PC-3 (cell line): ENCODE measurements around the gene ZNF780B. TPM values are rescaled to one million over a fixed set of nuclear protein-coding genes. Genes with fewer than 3 reads are reported as not detected.

ENCODE experiments used
- ATAC-seq: fragments of 200-7000 bp; cut with Tn5 transposase; 2 replicates; pipeline ENCODE4 v1.9.1; 2020; ENCODE audit warnings: mild to moderate bottlenecking, moderate library complexity
- BruUV-seq: library from RNA; stranded (reverse); fragments of 400-500 nt; replicated peaks from 2 replicates; lab custom pipeline; 2021; lab: Mats Ljungman, UMichigan
- CTCF ChIA-PET: fragments of 300-600 bp; sonication (Branson Sonifier 250); formaldehyde crosslinking; loops from one replicate; lab custom pipeline; 2022; ENCODE audit warnings: antibody characterized with exemption; lab: Charles Lee
- POLR2A ChIA-PET: fragments of 300-600 bp; sonication (Branson Sonifier 250); formaldehyde crosslinking; loops from one replicate; lab custom pipeline; 2022; ENCODE audit warnings: antibody characterized with exemption; ENCODE audit not compliant: unreplicated experiment; lab: Charles Lee
- DNase-seq: peaks from one replicate; pipeline ENCODE4 v3.0.0-alpha.2; 2015
- H2AFZ ChIP-seq: fragments of 300-600 bp; sonication (generic); 2 replicates; pipeline ENCODE4 v1.6.0; 2016; ENCODE audit warnings: antibody characterized with exemption, low read length
- H3F3A ChIP-seq: fragments of 300-600 bp; sonication (generic); one replicate; pipeline ENCODE4 v1.6.0; 2017; ENCODE audit warnings: antibody characterized with exemption, low read length, control low read depth, mild to moderate bottlenecking; ENCODE audit not compliant: unreplicated experiment
- H3K27ac ChIP-seq: fragments of 300-600 bp; sonication (generic); 2 replicates; pipeline ENCODE4 v1.5.1; 2016; ENCODE audit warnings: mild to moderate bottlenecking, low read length
- H3K27me3 ChIP-seq: fragments of 300-600 bp; sonication (generic); 2 replicates; pipeline ENCODE4 v1.6.1; 2016; ENCODE audit warnings: low read length, mixed read lengths
- H3K36me3 ChIP-seq: fragments of 300-600 bp; sonication (generic); 2 replicates; pipeline ENCODE4 v1.6.1; 2016; ENCODE audit warnings: low read depth, mixed run types, low read length, mixed read lengths
- H3K4me1 ChIP-seq: fragments of 300-600 bp; sonication (generic); 2 replicates; pipeline ENCODE4 v1.5.1; 2016; ENCODE audit warnings: low read length; ENCODE audit not compliant: insufficient read depth
- H3K4me2 ChIP-seq: fragments of 300-600 bp; sonication (generic); 2 replicates; pipeline ENCODE4 v1.6.0; 2016; ENCODE audit warnings: low read length
- H3K4me3 ChIP-seq: fragments of 300-600 bp; sonication (generic); 2 replicates; pipeline ENCODE4 v1.5.1; 2016; ENCODE audit warnings: mild to moderate bottlenecking, low read length, mixed read lengths
- H3K79me2 ChIP-seq: fragments of 300-600 bp; sonication (generic); 2 replicates; pipeline ENCODE4 v1.6.1; 2017; ENCODE audit warnings: low read length, mixed read lengths
- H3K9ac ChIP-seq: fragments of 300-600 bp; sonication (generic); 2 replicates; pipeline ENCODE4 v1.6.0; 2016; ENCODE audit warnings: mild to moderate bottlenecking, low read length
- H3K9me2 ChIP-seq: fragments of 300-600 bp; sonication (generic); replicated peaks from 2 replicates; pipeline ENCODE4 v1.6.1; 2016; ENCODE audit warnings: mixed run types, low read length, mixed read lengths
- H3K9me3 ChIP-seq: fragments of 300-600 bp; sonication (generic); 2 replicates; pipeline ENCODE4 v1.6.1; 2016; ENCODE audit warnings: low read length, mixed read lengths
- H4K20me1 ChIP-seq: fragments of 300-600 bp; sonication (generic); 2 replicates; pipeline ENCODE4 v1.6.1; 2016; ENCODE audit warnings: low read length, mixed read lengths
- EZH2 ChIP-seq: fragments of 300-600 bp; sonication (generic); IDR thresholded peaks from one replicate; pipeline ENCODE4 v1.6.1; 2017; ENCODE audit warnings: antibody characterized with exemption, mild to moderate bottlenecking, low read length; ENCODE audit not compliant: unreplicated experiment
- EZH2phosphoT487 ChIP-seq: fragments of 300-600 bp; sonication (generic); IDR thresholded peaks from 2 replicates; pipeline ENCODE4 v1.6.1; 2018; ENCODE audit warnings: mild to moderate bottlenecking, antibody characterized with exemption, low read length, borderline replicate concordance
- intact Hi-C: fragments of 100-400 bp; cut with micrococcal nuclease; formaldehyde crosslinking; loops from 2 replicates; pipeline ENCODE4 v1.9.0; 2023
- total RNA-seq: library from RNA; depleted of rRNA; stranded (reverse); fragments of >200 nt; gene quantifications from 2 replicates; pipeline ENCODE4 v1.2.3, GENCODE V29; 2014
- TF ChIP-seq, protein P1 (sequence below): fragments of 300-600 bp; sonication (generic); conservative IDR thresholded peaks from 2 replicates; pipeline ENCODE4 v1.5.1; 2017; ENCODE audit warnings: antibody characterized with exemption, low read depth, mild to moderate bottlenecking, low read length

Gene ZNF780B
- total RNA-seq, 1 experiment from 2014 or later, result 7.1 TPM

DNA sequence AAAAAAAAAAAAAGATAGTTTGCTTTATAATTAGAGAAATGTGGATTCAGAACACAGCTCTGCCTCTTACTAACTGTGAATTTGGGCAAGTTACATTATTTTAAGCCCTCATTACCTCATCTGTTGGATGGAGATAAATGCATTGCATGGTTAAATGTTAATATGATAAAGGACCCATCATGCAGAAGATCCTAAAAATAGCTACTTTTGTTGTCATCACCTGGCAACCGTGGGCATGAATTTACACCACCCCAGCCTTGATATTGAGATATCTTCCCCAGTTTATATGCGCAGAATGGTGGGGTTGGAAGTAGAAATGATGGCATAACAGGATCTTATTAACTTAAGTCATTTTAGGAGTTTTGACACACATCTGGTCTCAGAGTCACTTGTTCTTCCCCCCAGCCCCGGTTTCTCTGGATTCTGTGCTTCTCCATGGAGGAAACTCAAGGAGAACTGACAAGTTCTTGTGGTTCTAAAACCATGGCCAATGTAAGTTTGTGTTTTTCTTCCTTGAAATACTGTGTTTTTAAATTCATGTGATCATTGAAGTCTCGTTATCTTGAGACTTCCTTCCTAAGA lies 50.2 kb downstream of the ZNF780B start:
- peaks cover 12% of the 10 kb centered on the region for H3K4me1 ChIP-seq
- H3K9me3 ChIP-seq, result no peaks in the 10 kb centered on the region
- H3K9ac ChIP-seq, result no peak overlapping the region; the same call in 1 of the 2 replicates
- POLR2A ChIA-PET, result no interaction called here
- CTCF ChIA-PET, result no interaction called here
- H3K9me2 ChIP-seq, result no peaks in the 10 kb centered on the region
- no peak for DNase-seq
- no peak overlapping the region for H3K4me3 ChIP-seq
- no peak overlapping the region for H2AFZ ChIP-seq
- intact Hi-C loops, result no loop called here
- no peaks in the 10 kb centered on the region for H3K79me2 ChIP-seq
- no peaks in the 10 kb centered on the region for H4K20me1 ChIP-seq
- H3K4me2 ChIP-seq, result 0 out of 2 replicates have a peak overlapping the region, but pooled peaks have one; percentile 1
- H3F3A ChIP-seq, result no peaks in the 10 kb centered on the region
- no peaks in the 10 kb centered on the region for H3K27me3 ChIP-seq
- TF ChIP-seq, protein P1, sequence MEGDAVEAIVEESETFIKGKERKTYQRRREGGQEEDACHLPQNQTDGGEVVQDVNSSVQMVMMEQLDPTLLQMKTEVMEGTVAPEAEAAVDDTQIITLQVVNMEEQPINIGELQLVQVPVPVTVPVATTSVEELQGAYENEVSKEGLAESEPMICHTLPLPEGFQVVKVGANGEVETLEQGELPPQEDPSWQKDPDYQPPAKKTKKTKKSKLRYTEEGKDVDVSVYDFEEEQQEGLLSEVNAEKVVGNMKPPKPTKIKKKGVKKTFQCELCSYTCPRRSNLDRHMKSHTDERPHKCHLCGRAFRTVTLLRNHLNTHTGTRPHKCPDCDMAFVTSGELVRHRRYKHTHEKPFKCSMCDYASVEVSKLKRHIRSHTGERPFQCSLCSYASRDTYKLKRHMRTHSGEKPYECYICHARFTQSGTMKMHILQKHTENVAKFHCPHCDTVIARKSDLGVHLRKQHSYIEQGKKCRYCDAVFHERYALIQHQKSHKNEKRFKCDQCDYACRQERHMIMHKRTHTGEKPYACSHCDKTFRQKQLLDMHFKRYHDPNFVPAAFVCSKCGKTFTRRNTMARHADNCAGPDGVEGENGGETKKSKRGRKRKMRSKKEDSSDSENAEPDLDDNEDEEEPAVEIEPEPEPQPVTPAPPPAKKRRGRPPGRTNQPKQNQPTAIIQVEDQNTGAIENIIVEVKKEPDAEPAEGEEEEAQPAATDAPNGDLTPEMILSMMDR, result no peak
- no peak for TF ChIP-seq EZH2phosphoT487
- TF ChIP-seq EZH2, result no peak
- peak overlapping the region; percentile 76 for H3K27ac ChIP-seq
- H3K36me3 ChIP-seq, result peaks cover 2% of the 10 kb centered on the region; the same call in 1 of the 2 replicates
- no TSS peak for BruUV-seq
- ATAC-seq, result no peak

DNA sequence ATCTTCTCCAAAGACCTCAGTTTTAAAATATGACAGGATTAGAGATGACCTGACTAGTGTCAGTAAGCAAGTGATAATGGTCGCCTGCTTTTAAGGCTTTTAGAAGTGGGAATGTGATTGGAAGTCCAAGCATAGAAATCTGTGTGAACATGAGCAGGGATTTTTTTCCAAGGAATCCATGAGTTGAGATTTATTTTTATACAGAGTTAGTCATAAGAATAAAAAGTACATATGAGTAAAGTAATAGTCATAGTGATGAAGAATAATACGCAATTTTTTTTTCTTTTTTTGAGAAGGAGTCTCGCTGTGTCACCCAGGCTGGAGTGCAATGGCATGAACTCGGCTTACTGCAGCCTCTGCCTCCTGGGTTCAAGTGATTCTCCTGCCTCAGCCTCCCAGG lies 57.5 kb downstream of the ZNF780B start:
- peaks cover 19% of the 10 kb centered on the region for H3K4me1 ChIP-seq
- H3K4me3 ChIP-seq, result no peak overlapping the region
- no peaks in the 10 kb centered on the region for H4K20me1 ChIP-seq
- peak overlapping the region; percentile 93; the same call in 1 of the 2 replicates for H3K9ac ChIP-seq
- TF ChIP-seq EZH2, result no peak
- TF ChIP-seq, protein P1, result no peak
- TF ChIP-seq EZH2phosphoT487, result no peak
- ChIA-PET CTCF (no interaction called here), POLR2A (no interaction called here)
- H2AFZ ChIP-seq, result 0 out of 2 replicates have a peak overlapping the region, but pooled peaks have one; percentile 36
- no peaks in the 10 kb centered on the region for H3K9me3 ChIP-seq
- peak; percentile 62 for DNase-seq
- peak overlapping the region; percentile 67 for H3K4me2 ChIP-seq
- intact Hi-C loops, result no loop called here
- ATAC-seq, result no peak; the same call in 1 of the 2 replicates
- peaks cover 7% of the 10 kb centered on the region; the same call in 1 of the 2 replicates for H3K36me3 ChIP-seq
- no peaks in the 10 kb centered on the region for H3K27me3 ChIP-seq
- H3K27ac ChIP-seq, result peak overlapping the region; percentile 90
- H3F3A ChIP-seq, result no peaks in the 10 kb centered on the region
- peaks cover 13% of the 10 kb centered on the region for H3K79me2 ChIP-seq
- H3K9me2 ChIP-seq, result no peaks in the 10 kb centered on the region
- no TSS peak for BruUV-seq

DNA sequence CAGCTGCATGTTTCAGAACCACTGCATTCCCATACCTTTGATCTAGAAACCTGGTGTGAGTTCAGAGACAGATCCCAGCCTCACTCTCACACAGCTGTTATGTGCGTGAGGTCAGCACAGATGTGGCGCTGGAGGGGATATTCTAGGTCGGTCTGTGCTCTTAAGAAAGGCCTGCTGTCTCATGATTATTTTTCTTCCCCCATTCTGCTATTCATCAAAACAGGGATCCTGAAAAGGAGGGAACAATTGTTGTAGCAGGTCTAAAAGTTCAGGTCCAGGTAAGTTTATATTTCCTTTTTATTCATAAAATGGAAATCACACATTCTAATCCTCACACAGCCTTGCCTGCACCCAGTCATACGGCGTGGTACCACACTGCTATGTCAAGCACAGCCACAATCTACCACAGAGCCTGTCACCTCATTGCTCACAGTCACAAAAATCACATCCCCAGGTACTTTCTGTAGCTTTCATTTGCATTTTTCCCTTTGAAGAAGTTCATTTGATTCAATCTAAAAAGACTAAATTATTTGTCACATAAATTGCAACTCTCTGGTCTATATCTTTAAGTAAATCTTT lies 58.3 kb downstream of the ZNF780B start:
- H3K9me2 ChIP-seq, result no peaks in the 10 kb centered on the region
- TF ChIP-seq EZH2 (no peak), EZH2phosphoT487 (no peak)
- TF ChIP-seq, protein P1, result no peak
- intact Hi-C loops, result no loop called here
- H3K4me1 ChIP-seq, result peaks cover 19% of the 10 kb centered on the region
- peak overlapping the region; percentile 92 for H3K4me2 ChIP-seq
- no peaks in the 10 kb centered on the region for H3K9me3 ChIP-seq
- no peaks in the 10 kb centered on the region for H3K27me3 ChIP-seq
- CTCF ChIA-PET, result no interaction called here
- H3F3A ChIP-seq, result no peaks in the 10 kb centered on the region
- H3K36me3 ChIP-seq, result peaks cover 7% of the 10 kb centered on the region; the same call in 1 of the 2 replicates
- no peak for DNase-seq
- peaks cover 13% of the 10 kb centered on the region for H3K79me2 ChIP-seq
- no TSS peak for BruUV-seq
- H2AFZ ChIP-seq, result peak overlapping the region; percentile 95; the same call in 1 of the 2 replicates
- peak overlapping the region; percentile 93 for H3K9ac ChIP-seq
- H3K4me3 ChIP-seq, result peak overlapping the region; percentile 89; the same call in 1 of the 2 replicates
- peak overlapping the region; percentile 90 for H3K27ac ChIP-seq
- POLR2A ChIA-PET, result no interaction called here
- H4K20me1 ChIP-seq, result no peaks in the 10 kb centered on the region
- ATAC-seq, result no peak
